ENCODE results near the gene PSMA3. TPM values are rescaled to one million over a fixed set of nuclear protein-coding genes. Genes with fewer than 3 reads are reported as not detected.

The PSMA3 gene
- total and polyA plus RNA-seq, 5 experiments from 2014 or later, result 135 to 144 (median 140) TPM

DNA sequence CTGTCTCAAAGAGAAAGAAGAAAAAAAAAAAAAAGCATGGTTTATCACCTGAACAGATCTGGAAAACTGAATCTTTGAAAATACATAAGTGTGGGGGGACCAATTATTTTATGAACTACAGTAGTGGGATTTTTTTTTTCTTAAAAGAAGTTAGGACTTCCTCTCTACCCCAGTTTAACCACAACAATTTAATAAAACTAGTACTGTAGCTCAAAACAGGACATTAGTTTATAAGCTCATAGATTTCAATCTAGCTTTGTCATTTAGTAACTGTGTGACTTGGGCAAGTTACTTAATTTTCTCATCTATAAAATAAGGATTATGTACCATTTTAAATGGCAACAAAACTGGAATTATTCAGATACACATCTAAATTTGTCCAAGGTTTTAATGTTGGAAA lies 30.2 kb downstream of the PSMA3 start:
- Mint-ChIP-seq H3K36me3 (peaks cover 0 to 87% (median 17%) of the 10 kb centered on the region in 3 donors), H3K27me3 (no peaks in the 10 kb centered on the region), H3K4me1 (peaks cover 20 to 55% (median 45%) of the 10 kb centered on the region in 4 donors), H3K27ac (peak overlapping the region; percentile 81 to 91 (median 86)), H3K4me3 (peak overlapping the region; percentile 40 to 74 (median 63)), H3K9me3 (no peaks in the 10 kb centered on the region)
- POLR2A ChIA-PET, result interaction anchor here (0.6 to 1.8 kb wide), 2 partner anchors 23 to 34 kb away, joined by 3 to 8 read pairs; partner anchors contain the start of gene ARID4A
- ATAC-seq (peak in 1 of 2 donors; percentile 33), DNase-seq (no peak)

- no peaks in the 10 kb centered on the region for H3K27me3 Mint-ChIP-seq
- H3K27ac Mint-ChIP-seq, result peak overlapping the region; percentile 63 to 88 (median 80)
- POLR2A ChIA-PET, result interaction anchor here (0.6 to 1.8 kb wide), 2 partner anchors 23 to 35 kb away, joined by 3 to 8 read pairs; partner anchors contain the start of gene ARID4A
- peaks cover 0 to 87% (median 14%) of the 10 kb centered on the region in 3 donors for H3K36me3 Mint-ChIP-seq
- peaks cover 19 to 60% (median 50%) of the 10 kb centered on the region in 4 donors for H3K4me1 Mint-ChIP-seq
- ATAC-seq (peak; percentile 51 to 72), DNase-seq (peak in 2 of 10 donors; percentile 13 to 23)
- H3K9me3 Mint-ChIP-seq, result no peaks in the 10 kb centered on the region
- H3K4me3 Mint-ChIP-seq, result peak overlapping the region in 9 of 10 donors; percentile 41 to 70 (median 63)
Measured at GRCh38 chr14:58275527-58276190, 31.0 kb downstream of the PSMA3 start.

DNA sequence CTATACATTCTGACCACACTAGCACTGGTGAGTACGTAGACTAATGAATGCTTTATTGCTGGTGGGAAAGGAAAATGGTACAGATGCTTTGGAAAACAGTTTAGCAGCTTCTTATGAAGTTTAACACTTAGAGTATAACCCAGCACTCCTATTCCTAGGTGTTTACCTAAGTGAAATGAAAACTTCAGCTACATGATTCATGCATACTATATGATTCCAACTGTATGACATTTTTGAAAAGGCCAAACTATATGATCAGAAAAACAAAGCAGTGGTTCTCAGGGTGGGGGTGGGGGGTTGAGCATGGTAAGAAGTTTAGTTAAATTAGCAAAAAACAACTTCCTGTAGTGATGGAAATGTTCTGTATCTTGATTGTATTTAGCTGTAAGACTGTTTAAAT lies 31.6 kb downstream of the PSMA3 start:
- ATAC-seq, result no peak
- DNase-seq, result no peak
- POLR2A ChIA-PET, result interaction anchor here (1.8 kb wide), 1 partner anchor 22 kb away, joined by 8 read pairs; the partner anchor contains the start of gene ARID4A
- Mint-ChIP-seq H3K4me3 (peak overlapping the region in 5 of 10 donors; percentile 2 to 70 (median 54)), H3K36me3 (peaks cover 0 to 87% (median 12%) of the 10 kb centered on the region in 3 donors), H3K27me3 (no peaks in the 10 kb centered on the region), H3K27ac (peak overlapping the region in 9 of 10 donors; percentile 23 to 88 (median 82)), H3K4me1 (peaks cover 21 to 63% (median 54%) of the 10 kb centered on the region in 4 donors), H3K9me3 (no peaks in the 10 kb centered on the region)

DNA sequence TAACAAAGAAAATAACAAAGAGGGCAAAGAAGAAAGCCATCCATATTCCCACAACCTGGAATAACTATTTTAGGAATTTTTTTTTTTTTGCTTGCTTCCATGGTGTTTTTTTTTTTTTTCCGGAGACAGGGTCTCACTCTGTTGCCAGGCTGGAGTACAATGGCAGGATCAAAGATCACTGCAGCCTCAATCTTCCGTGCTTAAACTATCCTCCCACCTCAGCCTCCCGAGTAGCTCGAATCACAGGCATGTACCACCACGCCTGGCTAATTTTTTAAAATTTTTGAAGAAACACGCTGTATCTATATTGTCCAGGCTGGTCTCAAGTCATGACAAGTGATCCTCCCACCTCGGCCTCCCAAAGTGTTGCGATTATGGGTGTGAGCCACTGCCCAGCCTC lies 33.5 kb downstream of the PSMA3 start:
- Mint-ChIP-seq H3K27ac (peak overlapping the region in 4 of 10 donors; percentile 33 to 65 (median 48)), H3K36me3 (peaks cover 1 to 87% (median 14%) of the 10 kb centered on the region in 3 donors), H3K9me3 (no peaks in the 10 kb centered on the region)

GRCh38 chr14:58280954-58281787 lies 36.5 kb downstream of the PSMA3 start:
- H3K27ac Mint-ChIP-seq, result peak overlapping the region; percentile 91 to 97 (median 94)
- POLR2A ChIA-PET, result interaction anchor here (0.6 to 2.1 kb wide), 4 partner anchors 16 to 81 kb away, joined by 3 to 8 read pairs (median 5); partner anchors contain the start of genes ACTR10, ARID4A and PSMA3
- peak; percentile 85 to 90 for ATAC-seq
- peak in 8 of 10 donors; percentile 20 to 57 (median 38) for DNase-seq
- peak overlapping the region; percentile 38 to 77 (median 72) for H3K4me3 Mint-ChIP-seq
- no peaks in the 10 kb centered on the region for H3K27me3 Mint-ChIP-seq
- H3K4me1 Mint-ChIP-seq, result peaks cover 30 to 79% (median 70%) of the 10 kb centered on the region in 4 donors
- H3K36me3 Mint-ChIP-seq, result peaks cover 3 to 92% (median 13%) of the 10 kb centered on the region in 3 donors
- no peaks in the 10 kb centered on the region for H3K9me3 Mint-ChIP-seq

More for the DNA sequence above, 33.5 kb downstream of the PSMA3 start:
- ATAC-seq (no peak), DNase-seq (no peak)
- peaks cover 27 to 76% (median 71%) of the 10 kb centered on the region in 4 donors for H3K4me1 Mint-ChIP-seq
- H3K27me3 Mint-ChIP-seq, result no peaks in the 10 kb centered on the region
- POLR2A ChIA-PET, result interaction anchor here (1.4 to 1.5 kb wide), 2 partner anchors 10 to 20 kb away, joined by 4 to 8 read pairs; partner anchors contain the start of gene ARID4A
- no peak overlapping the region for H3K4me3 Mint-ChIP-seq

GRCh38 chr14:58281969-58282368 lies 37.3 kb downstream of the PSMA3 start:
- H3K27ac Mint-ChIP-seq, result peak overlapping the region; percentile 91 to 97 (median 94)
- ATAC-seq, result no peak
- no peaks in the 10 kb centered on the region for H3K9me3 Mint-ChIP-seq
- no peaks in the 10 kb centered on the region for H3K27me3 Mint-ChIP-seq
- POLR2A ChIA-PET, result interaction anchor here (0.6 to 2.1 kb wide), 3 partner anchors 16 to 82 kb away, joined by 3 to 8 read pairs (median 7); partner anchors contain the start of genes ACTR10, ARID4A and PSMA3
- no peak for DNase-seq
- H3K4me3 Mint-ChIP-seq, result peak overlapping the region in 8 of 10 donors; percentile 22 to 77 (median 56)
- peaks cover 3 to 92% (median 16%) of the 10 kb centered on the region in 3 donors for H3K36me3 Mint-ChIP-seq
- peaks cover 30 to 71% (median 65%) of the 10 kb centered on the region in 4 donors for H3K4me1 Mint-ChIP-seq

DNA sequence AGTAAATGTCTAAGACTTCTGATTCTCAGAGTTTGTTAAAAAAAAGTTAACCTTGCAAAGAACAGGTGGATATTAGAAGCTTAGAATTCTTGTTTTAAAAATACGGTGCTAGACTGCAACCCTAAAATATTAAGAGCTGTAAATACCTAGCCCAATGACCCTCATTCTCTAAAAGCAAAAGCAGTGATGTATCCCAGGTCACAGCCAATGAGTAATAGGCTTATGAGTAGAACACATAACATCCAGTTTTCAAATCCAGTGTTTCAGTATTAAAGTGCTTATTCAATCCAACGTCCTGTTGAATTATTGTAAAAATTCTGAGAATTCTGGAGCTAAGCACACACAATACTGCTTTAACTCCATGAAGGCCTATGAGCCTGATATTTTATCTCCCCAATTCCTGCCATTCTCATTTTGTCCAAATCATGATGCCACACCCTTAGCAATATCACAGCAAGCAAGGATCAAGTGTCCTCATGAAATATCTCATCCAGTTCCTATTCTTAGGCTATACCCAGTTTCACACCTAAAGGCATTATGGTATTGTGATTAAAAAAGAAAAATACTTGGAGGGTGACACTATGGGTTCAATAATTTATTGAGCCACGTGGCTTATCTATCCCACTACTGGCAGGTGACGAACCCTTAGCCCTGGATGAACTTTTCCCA lies 38.4 kb downstream of the PSMA3 start:
- peak overlapping the region in 7 of 10 donors; percentile 57 to 96 (median 92) for H3K27ac Mint-ChIP-seq
- H3K36me3 Mint-ChIP-seq, result peaks cover 10 to 93% (median 23%) of the 10 kb centered on the region in 3 donors

GRCh38 chr14:58283730-58284129 lies 39.1 kb downstream of the PSMA3 start:
- Mint-ChIP-seq H3K27ac (peak overlapping the region in 5 of 10 donors; percentile 30 to 96 (median 74)), H3K9me3 (no peaks in the 10 kb centered on the region), H3K4me1 (peaks cover 37 to 81% (median 77%) of the 10 kb centered on the region in 4 donors), H3K36me3 (peaks cover 12 to 93% (median 25%) of the 10 kb centered on the region in 3 donors), H3K27me3 (no peaks in the 10 kb centered on the region), H3K4me3 (no peak overlapping the region)
- DNase-seq (no peak), ATAC-seq (no peak)
- POLR2A ChIA-PET, result no interaction called here

More for the DNA sequence above, 38.4 kb downstream of the PSMA3 start:
- no peak for DNase-seq
- Mint-ChIP-seq H3K9me3 (no peaks in the 10 kb centered on the region), H3K27me3 (no peaks in the 10 kb centered on the region), H3K4me1 (peaks cover 35 to 78% (median 72%) of the 10 kb centered on the region in 4 donors), H3K4me3 (peak overlapping the region in 3 of 10 donors; percentile 24 to 46 (median 40))
- ATAC-seq, result no peak
- POLR2A ChIA-PET, result interaction anchor here (1.8 to 2.1 kb wide), 2 partner anchors 15 to 38 kb away, joined by 7 to 8 read pairs; partner anchors contain the start of genes ARID4A and PSMA3

DNA sequence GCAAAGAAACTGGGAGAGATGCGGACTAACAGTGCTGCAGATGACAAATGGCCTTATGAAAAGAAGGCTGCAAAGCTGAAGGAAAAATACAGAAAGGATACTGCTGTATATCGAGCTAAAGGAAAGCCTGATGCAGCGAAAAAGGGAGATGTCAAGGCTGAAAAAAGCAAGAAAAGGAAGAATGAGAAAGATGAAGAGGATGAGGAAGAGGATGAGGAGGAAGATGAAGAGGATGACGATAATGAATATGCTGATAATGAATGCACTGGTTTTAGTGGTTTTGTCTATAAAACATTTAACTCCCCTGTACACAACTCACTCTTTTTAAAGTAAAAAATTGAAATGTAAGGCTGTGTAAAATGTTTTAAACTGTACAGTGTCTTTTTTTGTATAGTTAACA lies 40.5 kb downstream of the PSMA3 start:
- DNase-seq (no peak), ATAC-seq (no peak)
- H3K4me3 Mint-ChIP-seq, result peak overlapping the region in 2 of 10 donors; percentile 19 to 27
- H3K36me3 Mint-ChIP-seq, result peaks cover 17 to 93% (median 29%) of the 10 kb centered on the region in 3 donors
- peak overlapping the region in 9 of 10 donors; percentile 30 to 96 (median 71) for H3K27ac Mint-ChIP-seq
- H3K27me3 Mint-ChIP-seq, result no peaks in the 10 kb centered on the region
- POLR2A ChIA-PET, result interaction anchor here (3.0 kb wide), 1 partner anchor 13 kb away, joined by 12 read pairs; the partner anchor contains the start of gene ARID4A
- H3K4me1 Mint-ChIP-seq, result peaks cover 39 to 85% (median 82%) of the 10 kb centered on the region in 4 donors
- H3K9me3 Mint-ChIP-seq, result no peaks in the 10 kb centered on the region

DNA sequence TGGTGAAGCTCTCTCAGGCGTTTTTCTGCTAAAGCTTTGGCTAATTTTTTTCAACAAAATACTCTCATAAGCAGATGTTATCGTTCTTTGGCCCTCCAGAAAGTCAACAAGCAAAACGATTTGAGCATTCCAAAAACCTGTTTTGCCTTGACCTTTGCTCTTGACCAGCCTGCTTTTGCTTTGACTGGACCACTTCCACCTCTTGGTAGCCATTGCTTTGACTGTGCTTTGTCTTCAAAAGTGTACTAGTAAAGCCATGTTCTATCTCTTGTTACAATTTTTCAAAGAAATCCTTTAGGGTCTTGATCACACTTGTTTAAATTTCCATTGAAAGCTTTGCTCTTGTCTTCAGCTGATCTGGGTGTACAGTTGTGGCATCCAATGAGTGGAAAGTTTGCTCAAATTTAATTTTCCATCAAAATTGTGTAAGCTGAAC lies 43.0 kb downstream of the PSMA3 start:
- Mint-ChIP-seq H3K27ac (peak overlapping the region in 6 of 10 donors; percentile 2 to 67 (median 32)), H3K4me3 (no peak overlapping the region), H3K9me3 (no peaks in the 10 kb centered on the region), H3K36me3 (peaks cover 17 to 88% (median 34%) of the 10 kb centered on the region in 3 donors), H3K27me3 (no peaks in the 10 kb centered on the region), H3K4me1 (peaks cover 35 to 77% (median 69%) of the 10 kb centered on the region in 4 donors)
- DNase-seq, result no peak
- POLR2A ChIA-PET, result interaction anchor here (3.0 kb wide), 1 partner anchor 11 kb away, joined by 12 read pairs; the partner anchor contains the start of gene ARID4A
- ATAC-seq, result no peak

- POLR2A ChIA-PET, result interaction anchor here (1.0 to 3.0 kb wide), 2 partner anchors 10 to 14 kb away, joined by 3 to 12 read pairs; partner anchors contain the start of gene ARID4A
- Mint-ChIP-seq H3K27me3 (no peaks in the 10 kb centered on the region), H3K27ac (peak overlapping the region in 6 of 10 donors; percentile 6 to 72 (median 47))
Measured at GRCh38 chr14:58288106-58288792, 43.6 kb downstream of the PSMA3 start.

More at GRCh38 chr14:58288106-58288792, 43.6 kb downstream of the PSMA3 start:
- H3K4me3 Mint-ChIP-seq, result peak overlapping the region in 4 of 10 donors; percentile 0 to 26 (median 2)
- peaks cover 35 to 77% (median 67%) of the 10 kb centered on the region in 4 donors for H3K4me1 Mint-ChIP-seq
- DNase-seq (no peak), ATAC-seq (no peak)
- H3K9me3 Mint-ChIP-seq, result no peaks in the 10 kb centered on the region
- H3K36me3 Mint-ChIP-seq, result peaks cover 15 to 90% (median 39%) of the 10 kb centered on the region in 3 donors
